ENCODE measurements around the gene REPIN1.
A peak's percentile ranks its signal among the peaks of the same experiment; 100 is the strongest.

REPIN1 gene

GRCh38 chr7:150397346-150398107 lies 28.9 kb downstream of the REPIN1 start:
- DNase-seq = no peak

GRCh38 chr7:150398108-150398964 lies 29.7 kb downstream of the REPIN1 start:
- DNase-seq = no peak

GRCh38 chr7:150398965-150399320 lies 30.3 kb downstream of the REPIN1 start:
- DNase-seq = no peak

DNA sequence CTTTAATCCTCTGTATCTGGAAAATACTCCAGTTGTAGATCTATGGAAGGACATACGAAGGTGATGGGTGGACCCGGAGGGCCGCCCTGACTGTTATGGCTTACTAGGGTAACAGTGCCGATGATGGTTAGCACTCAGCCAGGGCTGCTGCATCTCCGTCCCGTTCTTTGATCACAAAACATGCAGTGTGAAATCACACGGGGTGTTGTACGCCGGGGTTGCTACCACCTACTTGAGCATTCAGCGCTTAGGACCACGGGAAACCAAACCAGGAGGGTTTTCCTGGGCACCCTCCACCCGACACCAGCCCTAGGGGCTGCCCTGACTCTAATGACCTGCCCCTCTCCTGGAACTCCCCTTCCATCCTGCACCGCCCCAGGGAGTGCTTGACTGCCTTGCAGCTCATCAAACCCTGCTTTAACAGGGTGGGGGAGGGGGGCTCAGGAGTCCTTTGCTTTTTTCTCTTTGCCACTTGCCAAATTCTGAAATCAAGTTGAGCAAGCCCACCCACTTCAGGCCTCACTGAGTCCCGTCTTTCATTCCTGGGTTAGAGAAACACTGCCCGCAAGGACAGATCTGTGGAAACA lies 30.9 kb downstream of the REPIN1 start:
- DNase-seq = no peak

DNA sequence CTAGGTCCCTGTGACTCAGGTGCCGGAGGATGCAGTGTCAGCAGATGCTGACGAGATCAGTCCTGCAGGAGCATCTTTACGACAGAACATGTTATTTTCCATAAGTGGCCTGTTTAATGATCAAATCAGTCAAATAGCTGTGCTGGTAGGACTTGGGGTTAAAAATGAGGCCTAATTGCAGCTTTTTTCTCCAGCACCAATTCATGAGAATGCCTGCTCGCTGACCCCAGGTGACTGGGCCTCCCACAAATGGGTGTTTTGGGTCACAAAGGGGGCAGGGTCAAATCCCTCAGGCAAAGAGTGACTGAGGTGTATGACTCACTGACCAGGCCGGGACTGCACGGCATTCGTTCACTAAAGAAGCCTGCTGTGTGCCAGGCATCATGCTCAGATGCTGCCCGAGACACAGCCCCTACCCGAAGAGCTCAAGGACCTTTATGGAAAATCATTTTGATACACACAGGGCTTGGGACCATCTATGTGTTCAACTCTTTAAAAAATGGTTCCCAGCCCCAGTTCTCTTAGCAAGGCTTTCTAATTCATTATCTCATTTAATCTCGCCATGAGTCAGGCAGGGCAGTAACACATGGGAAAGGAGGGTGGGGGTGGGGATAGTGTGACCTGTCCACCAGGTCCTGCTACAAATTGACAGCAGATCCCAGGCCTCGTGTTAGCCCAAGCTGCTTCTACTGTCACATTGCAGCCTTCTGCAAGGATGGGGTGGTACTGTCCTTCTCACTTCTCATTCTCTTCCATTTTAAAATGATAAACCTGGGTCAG lies 31.6 kb downstream of the REPIN1 start:
- DNase-seq = no peak

DNA sequence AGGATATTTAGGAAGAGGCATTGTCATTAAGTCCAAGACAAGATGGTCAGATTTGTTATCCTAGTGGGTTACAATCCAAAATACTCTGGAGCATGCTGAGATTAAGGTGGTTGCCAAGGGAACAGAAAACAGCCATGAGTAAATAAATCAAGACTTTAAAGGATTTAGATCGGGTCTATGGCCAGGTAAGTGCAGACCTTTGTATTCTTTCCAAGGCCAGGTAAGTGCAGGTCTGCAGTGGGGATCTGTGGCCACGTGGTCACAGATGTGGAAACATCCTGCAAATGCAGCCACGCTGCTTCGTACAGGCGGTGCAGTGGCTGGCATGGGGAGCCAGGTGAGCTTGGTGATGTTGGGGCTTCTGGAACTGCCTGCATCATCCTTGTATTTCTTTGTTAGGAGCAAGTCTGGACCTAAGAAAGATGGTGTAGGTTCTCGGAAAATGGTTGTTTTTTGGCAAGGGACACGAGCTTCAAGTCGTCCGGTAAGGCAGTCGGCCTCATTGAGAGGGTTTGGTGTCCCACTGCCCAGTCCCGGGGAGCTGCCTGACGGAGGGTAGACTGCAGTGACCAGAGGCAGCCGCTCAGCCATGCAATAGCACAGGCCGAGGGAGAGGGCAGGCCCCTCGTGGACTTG lies 32.3 kb downstream of the REPIN1 start:
- DNase-seq = no peak

DNA sequence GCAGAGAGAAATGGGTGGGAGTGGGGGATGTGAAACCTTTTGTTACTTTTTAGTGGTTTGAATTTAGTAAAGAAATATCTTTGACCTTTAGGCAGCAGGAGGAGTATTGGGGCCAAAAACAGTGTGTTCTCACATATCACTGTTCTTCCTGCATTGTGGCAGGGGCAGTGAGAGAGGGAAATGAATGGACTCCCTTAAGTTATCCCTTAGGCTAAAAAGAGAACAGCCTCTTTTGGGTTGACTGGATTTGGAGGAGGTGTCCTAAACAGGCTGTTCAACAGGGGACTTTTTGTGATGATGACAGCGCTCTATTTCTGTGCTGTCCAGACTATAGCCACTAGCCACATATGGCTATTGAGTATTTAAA lies 32.8 kb downstream of the REPIN1 start:
- DNase-seq = no peak

- DNase-seq = no peak
These were observed 33.4 kb downstream of the REPIN1 start for GRCh38 chr7:150401861-150402631.

DNA sequence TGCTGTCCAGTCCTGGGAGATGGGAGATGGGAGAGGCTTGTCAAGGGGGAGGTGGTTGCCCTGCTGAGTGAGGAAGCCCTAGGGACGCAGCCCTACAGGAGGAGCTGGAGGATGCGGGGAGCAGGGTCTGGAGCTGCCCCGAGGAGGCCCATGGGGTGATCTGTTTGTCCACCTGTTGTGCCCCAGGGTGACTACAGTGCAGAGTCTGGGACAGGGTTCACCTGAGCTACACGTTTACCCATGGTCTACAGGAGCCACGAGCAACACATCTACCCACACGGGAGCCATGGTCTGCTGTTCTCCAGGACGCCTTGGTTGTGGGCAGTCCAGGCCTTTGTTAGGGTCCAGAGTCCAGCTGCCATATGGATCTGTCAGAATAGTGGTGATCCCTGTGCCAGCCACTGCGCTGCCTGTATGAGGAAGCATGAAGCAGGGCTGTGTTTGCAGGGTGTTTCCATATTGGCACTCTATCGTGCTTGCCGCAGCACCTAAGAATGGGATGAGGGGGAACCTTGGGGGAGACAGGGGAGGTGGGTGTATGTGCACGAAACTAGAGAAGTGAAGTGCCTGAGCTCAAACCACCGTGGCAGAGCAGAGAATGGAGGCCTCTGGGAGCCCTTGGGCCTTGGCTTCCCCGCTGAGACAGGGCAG lies 34.2 kb downstream of the REPIN1 start:
- no peak for DNase-seq

- no peak for DNase-seq
These were observed 35.0 kb downstream of the REPIN1 start for GRCh38 chr7:150403376-150404171.

GRCh38 chr7:150404172-150404804 lies 35.7 kb downstream of the REPIN1 start:
- no peak for DNase-seq

GRCh38 chr7:150404805-150405583 lies 36.4 kb downstream of the REPIN1 start:
- DNase-seq = peak; percentile 71

DNA sequence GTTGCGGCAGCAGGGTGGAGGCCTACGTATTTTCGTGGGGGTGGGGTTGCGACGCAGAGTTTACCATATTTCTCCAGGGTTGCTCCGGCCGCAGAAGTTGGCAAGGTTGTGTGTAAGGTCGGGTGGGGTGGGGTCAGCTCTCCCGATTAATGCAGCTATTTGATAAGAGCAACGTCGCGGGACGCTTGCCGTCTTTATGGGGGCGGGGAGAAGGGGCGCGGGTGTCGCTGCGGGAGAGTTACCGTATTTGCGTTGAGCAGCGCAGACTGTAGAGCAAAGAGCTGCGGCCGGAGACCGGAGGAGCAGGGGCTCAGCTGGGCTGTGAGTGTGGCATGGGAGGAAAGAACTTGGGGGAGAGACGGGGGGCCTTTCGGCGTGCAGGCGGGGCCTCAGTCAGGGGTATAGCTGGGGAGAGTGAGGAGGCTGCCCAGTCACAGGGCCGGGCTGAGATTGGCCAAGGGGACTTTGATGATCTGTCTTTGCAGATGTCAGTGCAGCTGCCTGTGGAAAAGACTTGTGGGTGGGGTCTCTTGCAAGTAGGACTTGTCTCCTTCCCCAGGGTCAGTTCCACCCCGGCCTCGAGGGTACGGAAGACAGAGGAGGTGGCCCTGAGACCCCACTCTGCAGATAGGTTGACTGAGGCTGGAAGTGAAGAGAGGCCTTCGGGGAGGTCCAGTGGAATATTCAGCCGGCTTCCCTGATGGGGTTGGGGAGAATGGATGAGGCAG lies 37.1 kb downstream of the REPIN1 start:
- DNase-seq = no peak

- no peak for DNase-seq
These were observed 37.6 kb downstream of the REPIN1 start for GRCh38 chr7:150406312-150406566.

DNA sequence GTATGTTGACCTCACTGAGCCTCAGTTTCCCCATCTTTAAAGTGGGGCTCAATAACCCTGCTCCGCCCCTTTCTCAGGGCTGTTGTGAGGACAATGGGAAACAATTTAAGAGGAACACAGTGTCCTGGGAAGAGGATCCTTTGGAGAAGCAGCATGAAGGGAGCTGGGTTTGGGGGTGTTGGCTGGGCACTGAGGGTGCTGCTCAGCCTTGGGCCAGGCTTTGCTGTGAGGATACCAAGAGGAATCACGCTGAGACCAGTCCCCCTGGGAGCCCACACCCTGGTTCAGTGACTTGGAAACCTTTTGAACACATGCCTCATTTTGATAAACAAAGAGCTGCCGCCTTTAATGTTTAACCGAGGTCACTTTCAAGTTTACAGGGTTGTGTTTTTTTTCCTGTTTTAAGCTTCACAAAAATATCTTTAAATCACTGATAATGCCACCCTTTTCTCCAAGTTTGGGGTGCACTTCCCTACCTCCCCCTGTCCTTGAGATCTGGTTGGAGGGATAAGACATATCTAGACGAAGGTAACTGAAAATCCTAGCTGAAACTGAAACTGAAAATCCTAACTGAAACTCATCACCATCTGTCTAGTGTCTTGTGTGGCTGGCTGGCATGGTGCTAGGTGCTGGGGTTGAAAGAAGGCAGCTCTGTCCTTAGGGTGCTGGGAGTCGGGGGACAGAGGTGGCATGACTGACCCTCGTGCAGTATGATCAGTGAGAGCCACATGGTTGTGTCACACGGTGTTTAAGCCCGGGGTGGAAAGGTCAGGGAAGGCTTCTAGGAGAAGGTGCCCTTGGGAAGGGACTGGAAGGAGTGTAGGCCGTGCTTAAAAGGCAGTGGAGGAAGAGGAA lies 38.2 kb downstream of the REPIN1 start:
- DNase-seq = no peak

DNA sequence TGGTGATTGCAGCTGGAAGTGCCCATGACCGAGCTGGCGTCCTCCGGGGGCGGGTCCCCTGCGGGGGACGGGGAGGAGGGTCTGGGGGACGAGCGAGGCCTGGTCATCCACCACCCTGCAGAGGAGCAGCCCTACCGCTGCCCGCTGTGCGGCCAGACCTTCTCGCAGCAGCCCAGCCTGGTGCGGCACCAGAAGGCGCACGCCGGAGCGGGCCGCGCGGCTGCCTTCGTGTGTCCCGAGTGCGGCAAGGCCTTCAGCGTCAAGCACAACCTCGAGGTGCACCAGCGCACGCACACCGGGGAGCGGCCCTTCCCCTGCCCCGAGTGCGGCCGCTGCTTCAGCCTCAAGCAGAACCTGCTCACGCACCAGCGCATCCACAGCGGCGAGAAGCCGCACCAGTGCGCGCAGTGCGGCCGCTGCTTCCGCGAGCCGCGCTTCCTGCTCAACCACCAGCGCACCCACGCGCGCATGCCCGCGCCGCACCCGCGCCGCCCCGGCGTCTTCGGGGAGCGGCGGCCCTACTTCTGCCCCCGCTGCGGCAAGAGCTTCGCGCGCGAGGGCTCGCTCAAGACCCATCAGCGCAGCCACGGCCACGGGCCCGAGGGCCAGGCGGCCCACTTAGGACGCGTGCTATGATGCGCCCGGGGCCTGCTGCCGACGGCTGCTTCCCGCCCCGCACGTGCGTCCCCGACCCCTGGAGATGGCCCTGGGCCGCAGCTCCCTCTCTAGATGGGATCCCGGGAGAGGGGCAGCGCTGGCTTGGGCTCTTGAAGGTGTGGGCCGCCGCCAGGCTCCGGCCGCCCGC lies 39.2 kb downstream of the REPIN1 start:
- no peak for DNase-seq
